Measurements from ENCODE around the gene GET4.

DNA sequence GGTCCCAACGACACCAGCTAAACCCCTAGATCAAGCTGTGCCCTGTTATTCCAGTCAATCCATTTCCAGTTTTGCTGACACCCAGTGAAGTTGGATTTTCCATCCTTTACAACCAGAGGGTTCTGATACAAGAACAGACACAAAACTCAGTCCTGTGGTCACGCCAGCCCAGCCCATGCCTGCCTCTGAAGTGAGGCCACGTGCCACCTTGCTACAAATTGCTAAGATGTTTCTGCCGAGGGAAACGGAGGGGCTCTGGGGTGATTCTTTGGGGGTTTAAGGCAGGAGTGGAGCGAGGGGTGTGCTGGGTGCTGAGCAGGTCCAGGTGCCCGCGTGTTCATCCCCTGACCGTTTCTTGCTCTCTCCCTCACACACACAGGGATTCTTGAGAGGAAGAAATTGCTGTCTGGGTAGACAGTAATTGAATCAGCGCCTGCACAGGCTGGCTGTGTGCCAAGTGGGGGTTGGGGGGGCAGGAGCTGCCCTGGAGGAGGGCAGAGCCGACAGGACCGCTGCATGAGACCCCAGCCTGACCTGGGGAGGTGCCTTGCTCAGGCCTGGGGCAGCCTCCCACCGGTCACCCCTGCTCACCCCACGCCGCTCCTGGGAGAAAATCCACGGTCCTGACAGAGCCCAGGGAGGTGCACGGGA is 40.1 kb downstream of the GET4 start:
- TF ChIP-seq, protein P1, sequence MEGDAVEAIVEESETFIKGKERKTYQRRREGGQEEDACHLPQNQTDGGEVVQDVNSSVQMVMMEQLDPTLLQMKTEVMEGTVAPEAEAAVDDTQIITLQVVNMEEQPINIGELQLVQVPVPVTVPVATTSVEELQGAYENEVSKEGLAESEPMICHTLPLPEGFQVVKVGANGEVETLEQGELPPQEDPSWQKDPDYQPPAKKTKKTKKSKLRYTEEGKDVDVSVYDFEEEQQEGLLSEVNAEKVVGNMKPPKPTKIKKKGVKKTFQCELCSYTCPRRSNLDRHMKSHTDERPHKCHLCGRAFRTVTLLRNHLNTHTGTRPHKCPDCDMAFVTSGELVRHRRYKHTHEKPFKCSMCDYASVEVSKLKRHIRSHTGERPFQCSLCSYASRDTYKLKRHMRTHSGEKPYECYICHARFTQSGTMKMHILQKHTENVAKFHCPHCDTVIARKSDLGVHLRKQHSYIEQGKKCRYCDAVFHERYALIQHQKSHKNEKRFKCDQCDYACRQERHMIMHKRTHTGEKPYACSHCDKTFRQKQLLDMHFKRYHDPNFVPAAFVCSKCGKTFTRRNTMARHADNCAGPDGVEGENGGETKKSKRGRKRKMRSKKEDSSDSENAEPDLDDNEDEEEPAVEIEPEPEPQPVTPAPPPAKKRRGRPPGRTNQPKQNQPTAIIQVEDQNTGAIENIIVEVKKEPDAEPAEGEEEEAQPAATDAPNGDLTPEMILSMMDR (IDR thresholded peaks at IDR 0.05; ENCODE audit: poor library complexity), result no peak
- no peak for TF ChIP-seq EZH2phosphoT487 (IDR thresholded peaks at IDR 0.05; ENCODE audit: low read depth, severe bottlenecking, unreplicated experiment)
- no peak for TF ChIP-seq EZH2 (IDR thresholded peaks at IDR 0.05; ENCODE audit: borderline replicate concordance)

Data from hepatocyte (in vitro differentiated cells).